Measurements from ENCODE around the gene SPPL3.

Gene SPPL3

DNA sequence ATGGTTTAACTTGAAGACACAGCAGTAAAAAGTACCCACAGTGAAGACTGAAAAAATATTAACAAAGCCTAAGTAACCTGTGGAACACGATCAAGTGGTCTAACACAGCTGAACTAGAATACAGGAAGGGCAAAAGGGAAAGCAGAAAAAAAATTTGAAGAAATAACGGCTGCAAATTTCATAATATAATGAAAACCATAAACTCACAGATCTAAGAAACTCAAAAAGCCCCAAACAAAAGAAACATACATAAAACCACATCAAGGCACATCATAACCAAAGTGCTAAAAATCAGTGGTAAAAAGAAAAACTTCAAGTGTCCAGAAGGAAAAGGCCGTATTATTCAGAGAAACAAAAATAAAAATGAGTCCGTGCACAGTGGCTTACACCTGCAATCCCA lies 30.9 kb downstream of the SPPL3 start:
- DNase-seq (ENCODE audit: low read depth), result no peak

DNA sequence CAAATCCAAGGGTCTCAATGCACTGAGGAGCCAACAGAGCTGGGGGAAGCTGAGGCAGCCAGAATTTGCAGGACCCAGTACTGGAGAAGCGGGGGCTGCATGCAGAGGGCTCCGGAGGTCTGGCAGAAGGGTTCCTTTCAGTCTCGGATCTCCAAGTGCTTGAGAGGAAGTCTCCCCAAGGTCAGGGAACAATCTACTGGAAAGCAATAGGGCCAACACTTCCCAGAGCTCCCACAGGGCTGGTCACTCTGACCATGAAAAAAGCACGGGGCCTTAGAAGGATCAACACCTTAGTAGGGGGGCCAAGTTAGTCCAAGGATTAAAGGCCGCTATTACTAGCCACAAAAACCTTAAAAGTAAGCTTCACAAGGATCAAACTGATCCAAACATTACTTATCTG lies 31.7 kb downstream of the SPPL3 start:
- no peak for DNase-seq (ENCODE audit: low read depth)

DNA sequence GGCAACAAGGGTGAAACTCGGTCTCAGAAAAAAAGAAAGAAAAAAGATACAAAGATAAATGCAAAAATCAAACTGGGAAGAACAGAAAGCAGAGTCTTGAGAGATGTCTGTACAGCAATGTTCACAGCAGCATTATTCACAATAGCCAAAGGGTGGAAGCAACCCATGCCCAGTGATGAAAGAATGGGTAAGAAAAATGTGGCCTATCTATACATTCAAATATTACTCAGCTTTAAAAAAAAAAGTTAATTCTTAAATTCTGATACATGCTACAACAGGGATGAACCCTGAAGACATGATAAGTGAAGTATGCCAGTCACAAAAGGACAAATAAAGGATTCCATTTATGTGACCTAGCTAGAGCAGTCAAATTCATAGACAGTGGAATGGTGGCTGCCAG lies 33.7 kb downstream of the SPPL3 start:
- DNase-seq (ENCODE audit: low read depth), result no peak

DNA sequence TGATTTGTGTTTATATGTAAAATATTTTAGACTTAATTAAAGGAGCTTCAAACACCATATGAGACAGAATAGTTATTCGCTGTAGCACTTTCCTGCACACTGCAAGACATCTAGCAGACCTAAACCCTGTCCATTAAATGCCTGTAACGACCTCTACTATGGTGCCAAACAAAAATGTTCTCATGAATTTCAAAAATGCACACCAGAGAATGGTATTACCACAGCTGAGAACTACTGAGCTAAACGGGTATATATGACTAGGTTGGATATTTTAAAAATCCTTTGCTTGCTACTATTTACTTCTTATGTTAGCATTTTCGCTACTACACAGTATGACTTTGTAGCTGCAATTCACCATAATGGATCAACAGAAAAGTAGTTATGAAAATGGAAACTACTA lies 34.8 kb downstream of the SPPL3 start:
- no peak for DNase-seq (ENCODE audit: low read depth)

DNA sequence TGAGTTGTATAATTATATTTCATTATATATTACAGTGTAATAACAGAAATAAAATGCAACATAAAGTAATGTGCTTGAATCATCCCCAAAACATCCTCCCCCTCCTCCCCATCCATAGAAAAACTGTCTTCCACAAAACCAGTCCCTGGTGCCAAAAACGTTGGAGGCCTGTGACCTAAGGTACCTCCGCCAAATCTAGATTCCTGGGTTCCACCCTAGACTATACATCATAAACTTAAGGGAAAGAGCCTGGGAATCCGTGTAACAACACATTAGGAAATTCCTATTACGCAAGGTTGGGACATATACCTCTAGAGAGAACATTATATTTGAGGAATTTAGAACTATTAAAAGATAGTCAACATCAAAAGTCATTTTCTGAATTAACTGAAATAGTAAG lies 38.0 kb downstream of the SPPL3 start:
- no peak for DNase-seq (ENCODE audit: low read depth)

DNA sequence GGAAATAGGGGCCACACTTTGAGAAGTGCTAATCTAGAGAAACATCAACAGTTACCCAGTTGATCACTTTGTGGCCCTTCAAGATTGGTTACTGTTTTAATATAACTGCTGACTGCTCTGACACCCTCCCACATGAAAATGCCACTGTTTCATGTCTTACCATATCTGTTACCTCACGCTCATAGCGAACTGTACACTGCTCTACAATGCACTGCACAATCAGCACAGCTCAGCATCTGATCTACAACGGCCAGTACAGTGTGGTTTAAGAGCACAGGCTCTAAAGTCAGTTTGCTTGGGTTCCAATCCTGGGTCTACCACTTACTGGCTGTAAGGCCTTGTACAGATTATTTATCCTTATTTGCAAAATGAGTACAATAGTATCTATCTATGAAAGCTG lies 39.1 kb downstream of the SPPL3 start:
- DNase-seq (ENCODE audit: low read depth), result no peak

DNA sequence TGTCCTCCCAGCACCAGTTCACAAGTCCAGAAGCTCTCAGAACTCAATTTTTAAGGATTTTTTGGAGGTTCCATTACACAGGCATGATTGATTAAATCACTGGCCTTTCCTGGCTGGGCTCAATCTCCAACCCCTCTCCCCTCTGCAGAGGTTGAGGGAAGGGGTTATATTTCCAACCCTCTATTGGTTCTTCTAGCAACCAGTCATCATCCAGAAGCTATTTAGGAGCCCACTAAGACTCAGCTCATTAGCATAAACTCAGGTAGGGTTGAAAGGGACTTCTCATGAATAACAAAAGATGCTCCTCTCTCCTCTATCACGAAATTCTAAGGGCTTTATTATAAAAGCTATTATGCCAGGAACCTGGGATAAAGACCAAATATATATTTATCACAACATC lies 41.5 kb downstream of the SPPL3 start:
- DNase-seq (ENCODE audit: low read depth), result no peak

DNA sequence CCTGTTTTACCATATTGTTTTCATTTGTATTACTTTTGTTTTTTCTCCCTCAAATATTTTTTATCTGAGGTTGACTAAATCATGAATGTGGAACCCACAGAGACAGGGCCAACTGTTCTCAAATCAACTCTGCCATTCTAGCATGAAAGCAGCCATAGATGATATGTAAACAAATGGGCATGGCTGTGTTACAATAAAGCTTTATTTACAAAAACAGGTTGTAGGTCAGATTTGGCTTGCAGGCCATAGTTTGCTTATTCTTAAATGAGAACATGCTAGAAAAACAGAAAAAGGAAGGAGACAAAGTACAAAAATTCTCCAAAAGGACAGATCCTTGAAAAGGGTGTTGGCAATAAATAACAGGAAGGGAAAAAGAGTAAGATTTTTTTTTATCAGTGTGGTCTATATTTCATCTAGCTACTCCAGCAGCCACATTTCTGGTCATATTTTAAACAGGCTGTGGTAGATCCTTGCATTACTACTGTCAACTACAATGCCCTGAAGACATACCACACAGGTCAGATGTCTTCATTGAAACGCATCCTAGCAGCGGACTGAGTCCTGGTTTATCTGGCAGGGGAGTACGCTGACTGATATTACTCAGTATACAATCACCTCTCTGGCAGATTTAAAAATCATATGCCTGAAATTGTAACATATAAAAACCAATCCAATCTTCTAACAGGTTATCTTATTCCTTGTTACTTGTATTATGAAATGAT lies 42.9 kb downstream of the SPPL3 start:
- DNase-seq (ENCODE audit: low read depth), result no peak

DNA sequence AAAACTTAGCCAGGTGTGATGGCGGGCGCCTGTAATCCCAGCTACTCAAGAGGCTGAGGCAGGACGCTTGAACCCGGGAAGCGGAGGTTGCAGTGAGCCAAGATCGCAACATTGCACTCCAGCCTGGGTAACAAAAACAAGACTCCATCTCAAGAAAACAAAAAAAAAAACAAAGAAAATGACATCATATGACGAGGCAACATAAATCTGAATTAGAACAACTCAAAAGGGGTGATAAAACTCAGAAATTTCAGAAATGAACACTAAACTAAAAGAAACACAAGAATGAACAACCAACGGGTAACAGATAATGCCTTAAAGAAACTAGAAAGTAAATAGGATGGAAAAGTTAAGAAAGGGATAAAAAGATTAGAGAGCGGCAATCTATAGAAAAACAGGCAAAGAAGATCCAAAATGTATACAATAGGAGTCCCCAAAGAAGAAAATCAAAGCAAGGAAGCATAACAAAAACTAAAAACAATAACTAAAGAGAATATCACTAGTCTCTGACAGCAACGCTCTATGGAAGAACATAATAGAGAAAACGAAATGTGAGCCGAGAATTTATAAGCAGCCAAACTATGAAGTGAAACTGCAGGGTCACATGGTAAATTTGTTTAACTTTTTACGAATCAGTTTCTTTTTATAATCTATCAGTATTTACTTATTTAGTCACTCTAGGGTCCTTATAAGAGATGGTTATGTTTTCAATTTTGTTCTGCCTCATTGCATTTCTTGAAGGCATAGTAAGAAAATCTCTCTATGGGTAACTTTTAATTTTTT lies 45.7 kb downstream of the SPPL3 start:
- no peak for DNase-seq (ENCODE audit: low read depth)

DNA sequence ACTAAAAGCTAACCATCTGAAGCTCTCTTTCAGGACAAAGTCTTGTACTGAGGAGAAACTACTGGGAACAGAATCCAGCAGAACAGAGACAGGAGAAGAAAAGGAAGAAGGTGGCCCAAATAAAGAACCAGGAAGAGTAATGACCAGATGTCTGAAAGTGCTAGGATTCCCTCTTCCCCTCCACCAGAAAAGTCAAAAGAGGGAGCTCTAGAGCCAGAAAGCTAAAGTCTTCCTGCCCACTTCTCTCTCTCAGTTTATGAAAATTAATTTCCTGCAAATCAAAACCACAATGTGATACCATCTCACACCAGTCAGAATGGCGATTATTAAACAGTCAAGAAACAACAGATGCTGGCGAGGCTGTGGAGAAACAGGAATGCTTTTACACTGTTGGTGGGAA lies 47.2 kb downstream of the SPPL3 start:
- DNase-seq (ENCODE audit: low read depth), result no peak

DNA sequence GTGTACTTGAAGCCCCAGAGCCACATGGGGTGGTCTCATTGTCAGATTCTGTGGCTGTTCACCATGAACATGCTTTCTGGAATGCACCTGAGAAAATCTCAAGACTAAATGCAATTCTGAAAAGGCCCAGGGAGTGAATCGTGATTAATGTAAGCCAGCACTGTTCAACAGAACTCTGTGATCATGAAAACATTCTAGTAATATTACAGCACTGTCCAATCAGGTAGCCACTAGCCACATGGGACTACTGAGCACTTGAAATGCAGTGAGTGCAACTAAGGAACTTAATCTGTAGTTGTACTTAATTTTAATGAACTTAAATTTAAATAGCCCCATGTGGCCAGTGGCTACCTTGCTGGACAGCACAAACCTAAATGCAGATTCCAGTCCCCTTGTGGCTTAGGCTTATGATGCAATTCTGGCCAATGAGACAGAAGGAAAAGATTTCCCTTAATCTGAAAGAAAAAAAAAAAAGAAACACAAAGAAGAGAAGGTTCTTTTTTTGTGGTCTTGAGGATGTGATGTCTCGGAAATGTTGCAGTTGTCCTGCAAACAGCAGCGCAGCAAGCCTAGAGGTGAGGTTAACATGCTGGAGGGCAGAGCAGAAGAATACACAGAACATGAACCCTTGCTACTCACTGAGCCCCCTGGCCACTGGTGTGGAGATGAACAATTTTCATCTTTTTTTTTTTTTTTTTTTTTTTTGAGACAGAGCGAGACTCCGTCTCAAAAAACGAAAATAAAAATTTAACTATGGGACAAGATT lies 48.2 kb downstream of the SPPL3 start:
- DNase-seq (ENCODE audit: low read depth), result no peak

DNA sequence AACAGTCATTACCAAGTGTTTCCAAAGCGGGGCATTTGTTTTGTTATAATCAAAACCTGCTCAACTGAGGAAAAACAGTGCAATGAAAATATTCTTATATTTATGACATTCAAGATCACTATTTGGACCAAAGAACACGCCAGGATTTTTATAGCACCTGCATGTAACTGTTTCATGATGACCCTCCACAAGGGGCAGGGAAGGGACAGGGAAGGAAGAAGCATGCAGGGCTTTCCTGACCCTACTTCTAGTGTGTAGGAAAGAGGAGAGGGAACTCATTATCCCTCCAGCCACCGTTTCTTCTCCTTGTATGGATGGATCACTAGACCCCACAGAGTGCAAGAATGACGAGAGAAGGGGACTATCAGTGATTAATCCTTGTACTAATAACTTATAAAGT lies 49.4 kb downstream of the SPPL3 start:
- DNase-seq (ENCODE audit: low read depth), result no peak

DNA sequence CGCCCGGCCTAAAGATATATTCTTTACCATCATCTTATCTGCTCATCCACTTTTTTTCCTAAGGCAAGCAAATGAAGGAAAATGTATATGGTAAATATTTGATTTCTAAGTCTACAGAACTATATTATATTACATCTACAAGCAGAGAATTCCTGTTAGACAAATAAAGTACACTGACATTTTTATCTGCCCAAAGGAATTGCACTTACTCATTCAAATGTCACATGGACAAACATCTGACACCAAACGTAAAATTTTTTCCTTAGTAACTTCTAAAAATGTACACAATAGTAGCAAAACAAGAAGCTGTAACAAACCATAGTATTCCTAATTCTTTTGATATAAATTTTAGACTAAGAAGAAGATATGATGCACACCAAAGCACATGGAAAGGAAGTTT lies 51.0 kb downstream of the SPPL3 start:
- no peak for DNase-seq (ENCODE audit: low read depth)

DNA sequence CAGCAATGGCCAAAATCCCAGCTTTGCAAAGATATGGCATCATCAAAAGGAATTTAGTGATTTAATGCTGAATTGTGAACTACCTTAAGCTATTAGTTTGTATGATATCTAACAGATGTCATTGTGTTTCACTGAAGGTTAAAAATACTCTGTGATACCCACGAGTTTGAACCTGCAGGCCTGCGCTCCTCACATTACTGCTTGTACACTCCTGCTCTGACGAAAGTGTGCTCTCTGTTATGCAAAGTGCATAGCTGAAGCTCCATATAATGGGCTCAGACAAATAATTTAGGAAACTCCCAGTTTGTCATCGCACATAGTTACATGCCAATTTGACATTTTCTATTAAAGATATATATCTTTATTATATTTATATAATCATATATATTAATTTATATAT lies 52.2 kb downstream of the SPPL3 start:
- DNase-seq (ENCODE audit: low read depth), result no peak

DNA sequence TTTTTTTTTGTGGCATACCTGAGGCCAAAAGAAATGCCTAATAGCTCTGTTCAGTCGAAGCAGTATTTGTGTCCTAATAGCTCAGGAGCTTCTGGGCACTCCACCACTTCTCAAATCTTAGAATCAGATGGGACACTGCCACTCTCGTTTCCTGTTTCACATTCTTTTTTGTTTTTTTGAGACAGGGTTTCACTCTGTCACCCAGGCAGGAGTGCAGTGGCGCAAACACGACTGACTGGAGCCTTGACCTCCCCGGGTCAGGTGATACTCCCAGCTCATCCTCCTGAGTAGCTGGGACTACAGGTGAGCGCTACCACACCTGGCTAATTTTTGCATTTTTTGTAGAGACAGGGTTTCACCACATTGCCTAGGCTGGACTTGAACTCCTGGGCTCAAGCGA lies 52.7 kb downstream of the SPPL3 start:
- no peak for DNase-seq (ENCODE audit: low read depth)

DNA sequence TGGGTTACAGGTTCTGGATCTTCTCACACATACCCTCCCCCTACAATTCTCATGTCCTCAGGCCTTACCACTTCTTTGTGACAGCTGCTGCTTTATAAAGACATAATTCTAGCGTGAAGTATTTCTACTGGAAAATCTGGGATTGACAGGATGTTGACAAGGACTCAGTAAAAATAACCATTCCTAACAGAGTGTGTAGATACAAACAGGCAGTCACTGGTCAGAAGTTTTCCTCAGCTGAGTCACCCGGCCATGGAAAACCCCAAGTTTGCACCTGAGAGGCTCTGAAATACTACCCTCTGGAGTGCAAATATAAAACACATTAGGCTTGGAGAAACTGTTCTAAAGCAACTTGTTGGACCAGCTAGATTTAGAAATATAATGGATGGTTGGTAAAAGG lies 54.4 kb downstream of the SPPL3 start:
- no peak for DNase-seq (ENCODE audit: low read depth)

DNA sequence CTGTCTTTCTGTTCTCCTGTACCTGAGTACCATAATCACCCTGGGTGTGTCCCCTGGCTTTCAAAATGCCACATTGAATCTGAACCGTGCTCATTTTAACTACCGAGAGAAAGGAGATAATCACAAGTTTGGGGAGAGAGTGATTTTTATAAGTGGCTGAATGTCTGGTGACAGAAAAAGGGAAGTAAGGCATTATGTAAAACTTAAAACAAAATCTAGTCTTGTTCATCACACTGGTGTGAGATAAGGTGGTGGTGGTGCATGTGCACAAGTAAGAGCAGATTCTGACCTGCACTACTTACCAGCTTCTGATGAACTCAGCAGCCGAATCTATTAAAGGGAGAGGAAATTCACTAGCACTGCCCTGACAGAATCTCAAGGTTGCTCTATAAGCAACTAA lies 56.3 kb downstream of the SPPL3 start:
- no peak for DNase-seq (ENCODE audit: low read depth)

DNA sequence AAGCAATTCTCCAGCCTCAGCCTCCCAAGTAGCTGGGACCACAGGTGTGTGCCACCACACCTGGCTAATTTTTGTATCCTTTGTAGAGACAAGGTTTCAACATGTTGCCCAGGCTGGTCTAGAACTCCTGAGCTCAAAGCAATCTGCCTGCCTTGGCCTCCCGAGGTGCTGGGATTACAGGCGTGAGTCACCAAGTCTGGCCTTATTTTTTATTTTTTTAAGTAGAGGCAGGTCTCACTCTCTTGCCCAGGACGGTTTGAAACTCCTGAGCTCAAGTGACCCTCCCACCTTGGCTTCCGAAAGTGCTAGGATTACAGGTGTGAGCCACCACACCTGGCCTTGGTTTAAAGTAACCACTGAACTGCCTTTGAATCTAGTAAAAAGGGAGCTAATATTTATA lies 56.8 kb downstream of the SPPL3 start:
- DNase-seq (ENCODE audit: low read depth), result no peak

DNA sequence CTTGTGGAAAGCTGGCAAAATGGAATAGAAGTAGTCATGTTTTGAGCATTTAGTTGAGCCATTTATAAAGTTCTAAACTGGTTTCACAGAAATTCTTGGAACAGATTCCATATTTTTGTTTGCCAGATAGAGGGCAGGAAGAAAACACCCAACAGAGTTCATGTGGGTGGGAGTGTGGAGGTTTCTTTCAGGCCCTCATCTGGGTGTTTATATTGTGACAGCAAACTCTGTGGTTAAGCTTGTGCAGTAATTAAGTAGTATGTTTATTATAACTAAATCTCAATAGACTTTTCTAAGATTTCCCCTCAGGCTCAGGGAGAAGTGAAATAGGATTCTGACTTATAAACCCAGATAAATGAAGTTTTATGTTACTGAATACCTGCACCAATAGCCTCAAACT lies 57.4 kb downstream of the SPPL3 start:
- no peak for DNase-seq (ENCODE audit: low read depth)

DNA sequence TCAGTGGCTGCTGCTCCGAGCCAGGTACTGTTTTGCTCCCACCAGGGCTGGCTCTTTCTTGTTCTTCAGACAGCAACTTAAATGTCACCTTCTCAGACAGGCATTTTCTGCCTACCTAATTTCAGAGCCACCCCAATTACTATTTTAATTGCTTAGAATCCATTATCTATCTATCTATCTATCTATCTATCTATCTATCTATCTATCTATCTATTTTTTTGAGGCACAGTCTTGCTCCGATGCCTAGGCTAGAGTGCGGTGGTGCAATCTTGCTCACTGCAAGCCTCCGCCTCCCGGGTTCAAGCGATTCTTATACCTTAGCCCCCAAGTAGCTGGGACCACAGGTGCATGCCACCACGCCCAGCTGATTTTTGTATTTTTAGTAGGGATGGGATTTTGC lies 58.5 kb downstream of the SPPL3 start:
- no peak for DNase-seq (ENCODE audit: low read depth)

DNA sequence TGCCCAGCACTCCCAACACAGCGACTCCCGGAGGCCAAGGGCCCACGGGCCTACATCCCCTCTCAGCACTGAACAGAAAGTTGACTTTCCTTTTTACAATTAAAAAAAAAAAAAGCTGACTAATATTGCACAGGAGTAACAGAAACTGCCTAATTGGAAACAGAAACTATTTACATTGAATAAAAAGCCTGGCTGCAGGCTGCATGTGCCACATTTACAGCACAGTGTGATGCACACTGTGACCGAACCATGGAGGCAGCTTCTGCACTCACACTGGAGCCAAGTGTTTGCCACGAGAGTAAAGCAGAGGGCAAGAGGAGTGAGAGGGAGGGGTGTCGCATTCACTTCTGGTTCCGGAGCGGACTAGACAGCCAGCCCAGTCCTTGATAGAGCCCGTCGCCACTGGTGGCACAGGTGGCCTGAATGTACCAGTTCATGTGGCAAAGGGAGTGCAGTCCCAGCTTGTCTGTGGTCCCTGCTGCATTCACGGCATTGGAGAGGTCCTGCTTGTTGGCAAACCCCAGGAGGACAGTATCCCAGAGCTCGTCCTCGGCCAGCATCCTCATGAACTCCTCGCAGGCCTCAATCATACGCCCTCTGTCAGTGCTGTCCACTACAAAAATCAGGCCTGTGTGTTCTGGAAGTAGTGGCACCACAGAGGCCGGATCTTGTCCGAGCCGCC lies 59.2 kb downstream of the SPPL3 start:
- DNase-seq (ENCODE audit: low read depth), result no peak

DNA sequence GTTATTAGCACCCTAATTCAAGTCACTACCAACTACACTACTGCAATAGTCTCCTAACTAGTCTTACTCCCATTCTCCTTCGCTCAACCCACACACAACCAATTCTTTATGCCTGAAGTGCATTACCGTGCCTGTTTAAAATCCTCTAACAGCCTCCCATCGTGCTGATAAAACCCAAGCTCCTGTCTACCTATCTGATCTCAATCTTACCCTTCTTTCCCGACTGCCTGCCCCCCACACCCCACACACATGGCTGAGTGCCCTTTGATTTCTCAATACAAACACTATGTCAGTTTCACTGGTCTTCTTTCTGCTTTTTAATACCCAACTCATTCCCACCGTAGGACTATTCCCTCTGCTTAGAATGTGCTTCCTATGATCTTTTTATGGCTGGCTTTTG lies 59.9 kb downstream of the SPPL3 start:
- DNase-seq (ENCODE audit: low read depth), result no peak

DNA sequence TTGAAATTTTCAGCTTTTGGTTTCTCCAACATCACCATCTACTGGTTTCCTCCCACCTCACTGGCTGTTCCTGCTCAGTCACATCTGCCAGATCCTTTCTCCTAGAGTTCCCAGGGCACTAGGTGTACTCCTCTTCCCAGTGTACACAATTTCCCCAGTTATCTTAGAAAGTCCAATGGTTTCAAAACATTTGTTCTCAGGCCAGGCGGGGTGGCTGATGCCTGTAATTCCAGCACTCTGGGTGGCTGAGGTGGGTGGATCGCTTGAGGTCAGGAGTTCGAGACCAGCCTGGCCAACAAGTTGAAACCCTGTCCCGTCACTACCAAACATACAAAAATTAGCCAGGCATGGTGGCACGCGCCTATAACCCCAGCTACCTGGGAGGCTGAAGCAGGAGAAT lies 60.7 kb downstream of the SPPL3 start:
- DNase-seq (ENCODE audit: low read depth), result no peak
